Lower leg skin (tissue), 3 donors: ENCODE data around the gene CCDC117.

Experiments
- CTCF ChIP-seq, 3 donors: fragments of 450-650 bp; IDR thresholded peaks; one replicate each; pipeline ENCODE4 v1.5.1; 2016; ENCODE audit warnings: antibody characterized with exemption in 3 of 3, mild to moderate bottlenecking in 3 of 3, moderate library complexity in 2 of 3
- POLR2A ChIP-seq, 2 donors: fragments of 450-650 bp; IDR thresholded peaks; one replicate each; pipeline ENCODE4 v1.6.1; 2016 to 2017; ENCODE audit warnings: antibody characterized with exemption in 2 of 2, mild to moderate bottlenecking in 1 of 2, moderate library complexity in 1 of 2

DNA sequence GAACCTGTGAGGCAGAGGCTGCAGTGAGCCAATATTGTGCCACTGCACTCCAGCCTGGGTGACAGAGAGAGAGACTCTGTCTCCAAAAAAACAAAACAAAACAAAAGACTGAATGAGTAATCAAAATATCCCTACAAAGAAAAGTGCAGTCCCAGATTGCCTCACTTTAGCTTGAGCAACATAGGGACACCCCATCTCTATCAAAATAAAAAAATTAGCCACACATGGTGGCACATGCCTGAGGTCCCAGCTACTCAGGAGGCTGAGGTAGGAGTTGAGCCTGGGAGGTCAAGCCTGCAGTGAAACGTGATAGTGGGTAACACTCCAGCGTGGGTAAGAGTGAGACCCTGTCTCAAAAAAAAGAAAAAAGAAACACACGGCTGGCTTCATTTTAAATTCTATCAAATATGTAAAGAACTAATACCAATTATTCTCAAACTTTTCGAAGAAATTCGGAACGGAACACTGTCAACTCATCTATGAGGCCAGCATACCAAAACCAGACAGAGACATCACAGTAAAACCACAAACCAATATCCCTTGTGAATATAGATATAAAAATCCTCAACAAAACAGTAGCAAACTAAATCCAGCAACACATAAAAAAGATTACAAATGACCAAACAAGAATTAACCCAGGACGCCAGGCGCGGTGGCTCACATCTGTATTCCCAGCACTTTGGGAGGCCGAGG is 43.7 kb upstream of the CCDC117 start:
- TF ChIP-seq CTCF (IDR thresholded peaks at IDR 0.05) (no peak), POLR2A (IDR thresholded peaks at IDR 0.05) (no peak)
